ENCODE measurements around the gene TAF11L11. TPM values are rescaled to one million over a fixed set of nuclear protein-coding genes. Genes with fewer than 3 reads are reported as not detected.
"Not testable (repeated sequence)": the region's sequence is repeated elsewhere in the genome, so short reads cannot be mapped to it uniquely, and the experiment has no call there.

TAF11L11 gene
- not detected in 2 replicates for total RNA-seq (2022)
- Bru-seq, nascent RNA = not detected
- BruChase-seq, experiment 1, labeled RNA remaining after a 6-hour chase = not detected
- not detected for BruChase-seq, experiment 2, labeled RNA remaining after a 2-hour chase
- long read RNA-seq = 0 reads

DNA sequence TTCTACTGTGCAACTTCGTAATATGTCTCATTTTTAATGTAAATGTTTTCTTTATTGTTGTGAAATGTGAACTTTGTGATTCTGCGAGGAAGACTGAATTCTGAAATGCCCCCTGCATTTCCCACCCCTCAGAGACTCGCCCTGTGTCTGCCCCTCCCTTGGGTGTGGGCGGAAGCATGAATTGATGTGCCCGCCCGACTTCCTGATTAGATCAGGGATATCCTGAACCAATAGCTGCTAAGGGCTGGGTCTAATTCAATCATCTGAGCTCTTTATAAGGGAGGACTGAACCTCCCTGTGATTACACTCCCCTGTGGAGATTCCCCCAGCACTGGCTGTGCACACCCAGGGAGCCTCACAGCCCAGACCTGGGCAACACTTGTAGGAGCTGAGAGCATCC, at the start of gene TAF11L11:
Gene TAF11L11 (plus strand): TSS at position 304 of the 400 bp plus-strand sequence.
- H3K9me3 Mint-ChIP-seq (ENCODE audit: low read depth, unreplicated experiment); H3K27ac Mint-ChIP-seq (ENCODE audit: unreplicated experiment); H3K36me3 Mint-ChIP-seq (ENCODE audit: insufficient read depth, unreplicated experiment); H3K27me3 Mint-ChIP-seq (ENCODE audit: unreplicated experiment); CTCF ChIA-PET; intact Hi-C loops (cut with micrococcal nuclease; ENCODE audit: unreplicated experiment); H3K4me1 Mint-ChIP-seq (ENCODE audit: low read depth, unreplicated experiment); BruUV-seq (replicated peaks); DNase-seq; H3K4me3 Mint-ChIP-seq (ENCODE audit: low read depth, unreplicated experiment): not testable (repeated sequence)

DNA sequence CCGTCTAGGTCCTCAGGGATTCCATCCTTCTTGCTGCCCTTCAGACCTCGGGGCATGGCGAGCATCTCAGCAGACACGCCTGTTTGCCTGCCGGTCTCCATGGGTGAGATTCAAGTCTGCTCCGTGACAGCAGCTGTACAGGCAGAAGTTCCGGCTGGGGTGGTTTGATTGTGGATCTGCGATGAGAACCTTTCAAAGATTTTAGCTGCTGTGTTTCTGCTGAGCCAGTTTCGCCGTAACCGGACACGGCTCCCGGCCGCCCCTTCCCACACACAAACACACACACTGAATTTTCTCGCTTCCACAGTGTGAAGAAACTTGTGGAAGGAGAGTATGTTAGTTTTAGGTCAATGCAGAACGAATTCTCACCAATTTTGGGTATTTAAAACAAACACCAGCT, 18.3 kb upstream of the TAF11L11 start, which contains the start of gene TAF11L7:
Gene TAF11L7 (minus strand): TSS at position 101 of the 400 bp plus-strand sequence.
- H3K36me3 Mint-ChIP-seq (ENCODE audit: insufficient read depth, unreplicated experiment); H3K27ac Mint-ChIP-seq (ENCODE audit: unreplicated experiment); H3K9me3 Mint-ChIP-seq (ENCODE audit: low read depth, unreplicated experiment); H3K4me1 Mint-ChIP-seq (ENCODE audit: low read depth, unreplicated experiment); intact Hi-C loops (cut with micrococcal nuclease; ENCODE audit: unreplicated experiment); CTCF ChIA-PET; BruUV-seq (replicated peaks); H3K4me3 Mint-ChIP-seq (ENCODE audit: low read depth, unreplicated experiment); DNase-seq; H3K27me3 Mint-ChIP-seq (ENCODE audit: unreplicated experiment): not testable (repeated sequence)

DNA sequence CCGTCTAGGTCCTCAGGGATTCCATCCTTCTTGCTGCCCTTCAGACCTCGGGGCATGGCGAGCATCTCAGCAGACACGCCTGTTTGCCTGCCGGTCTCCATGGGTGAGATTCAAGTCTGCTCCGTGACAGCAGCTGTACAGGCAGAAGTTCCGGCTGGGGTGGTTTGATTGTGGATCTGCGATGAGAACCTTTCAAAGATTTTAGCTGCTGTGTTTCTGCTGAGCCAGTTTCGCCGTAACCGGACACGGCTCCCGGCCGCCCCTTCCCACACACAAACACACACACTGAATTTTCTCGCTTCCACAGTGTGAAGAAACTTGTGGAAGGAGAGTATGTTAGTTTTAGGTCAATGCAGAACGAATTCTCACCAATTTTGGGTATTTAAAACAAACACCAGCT, 13.1 kb upstream of the TAF11L11 start, which contains the start of gene TAF11L8:
Gene TAF11L8 (minus strand): TSS at position 101 of the 400 bp plus-strand sequence.
- CTCF ChIA-PET; H3K4me1 Mint-ChIP-seq (ENCODE audit: low read depth, unreplicated experiment); BruUV-seq (replicated peaks); H3K27me3 Mint-ChIP-seq (ENCODE audit: unreplicated experiment); H3K4me3 Mint-ChIP-seq (ENCODE audit: low read depth, unreplicated experiment); H3K36me3 Mint-ChIP-seq (ENCODE audit: insufficient read depth, unreplicated experiment); H3K27ac Mint-ChIP-seq (ENCODE audit: unreplicated experiment); DNase-seq; H3K9me3 Mint-ChIP-seq (ENCODE audit: low read depth, unreplicated experiment); intact Hi-C loops (cut with micrococcal nuclease; ENCODE audit: unreplicated experiment): not testable (repeated sequence)

DNA sequence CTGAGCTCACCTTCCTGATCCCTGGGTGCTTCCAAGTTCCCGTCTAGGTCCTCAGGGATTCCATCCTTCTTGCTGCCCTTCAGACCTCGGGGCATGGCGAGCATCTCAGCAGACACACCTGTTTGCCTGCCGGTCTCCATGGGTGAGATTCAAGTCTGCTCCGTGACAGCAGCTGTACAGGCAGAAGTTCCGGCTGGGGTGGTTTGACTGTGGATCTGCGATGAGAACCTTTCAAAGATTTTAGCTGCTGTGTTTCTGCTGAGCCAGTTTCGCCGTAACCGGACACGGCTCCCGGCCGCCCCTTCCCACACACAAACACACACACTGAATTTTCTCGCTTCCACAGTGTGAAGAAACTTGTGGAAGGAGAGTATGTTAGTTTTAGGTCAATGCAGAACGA, 9.7 kb upstream of the TAF11L11 start, which contains the start of gene TAF11L9:
Gene TAF11L9 (minus strand): TSS at position 140 of the 400 bp plus-strand sequence.
- DNase-seq; CTCF ChIA-PET; H3K9me3 Mint-ChIP-seq (ENCODE audit: low read depth, unreplicated experiment); H3K27ac Mint-ChIP-seq (ENCODE audit: unreplicated experiment); intact Hi-C loops (cut with micrococcal nuclease; ENCODE audit: unreplicated experiment); H3K27me3 Mint-ChIP-seq (ENCODE audit: unreplicated experiment); H3K36me3 Mint-ChIP-seq (ENCODE audit: insufficient read depth, unreplicated experiment); BruUV-seq (replicated peaks); H3K4me3 Mint-ChIP-seq (ENCODE audit: low read depth, unreplicated experiment); H3K4me1 Mint-ChIP-seq (ENCODE audit: low read depth, unreplicated experiment): not testable (repeated sequence)

DNA sequence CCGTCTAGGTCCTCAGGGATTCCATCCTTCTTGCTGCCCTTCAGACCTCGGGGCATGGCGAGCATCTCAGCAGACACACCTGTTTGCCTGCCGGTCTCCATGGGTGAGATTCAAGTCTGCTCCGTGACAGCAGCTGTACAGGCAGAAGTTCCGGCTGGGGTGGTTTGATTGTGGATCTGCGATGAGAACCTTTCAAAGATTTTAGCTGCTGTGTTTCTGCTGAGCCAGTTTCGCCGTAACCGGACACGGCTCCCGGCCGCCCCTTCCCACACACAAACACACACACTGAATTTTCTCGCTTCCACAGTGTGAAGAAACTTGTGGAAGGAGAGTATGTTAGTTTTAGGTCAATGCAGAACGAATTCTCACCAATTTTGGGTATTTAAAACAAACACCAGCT, 6.3 kb upstream of the TAF11L11 start, which contains the start of gene TAF11L10:
Gene TAF11L10 (minus strand): TSS at position 101 of the 400 bp plus-strand sequence.
- H3K4me3 Mint-ChIP-seq (ENCODE audit: low read depth, unreplicated experiment); DNase-seq; intact Hi-C loops (cut with micrococcal nuclease; ENCODE audit: unreplicated experiment); CTCF ChIA-PET; H3K4me1 Mint-ChIP-seq (ENCODE audit: low read depth, unreplicated experiment); H3K9me3 Mint-ChIP-seq (ENCODE audit: low read depth, unreplicated experiment); H3K27ac Mint-ChIP-seq (ENCODE audit: unreplicated experiment); BruUV-seq (replicated peaks); H3K27me3 Mint-ChIP-seq (ENCODE audit: unreplicated experiment); H3K36me3 Mint-ChIP-seq (ENCODE audit: insufficient read depth, unreplicated experiment): not testable (repeated sequence)

DNA sequence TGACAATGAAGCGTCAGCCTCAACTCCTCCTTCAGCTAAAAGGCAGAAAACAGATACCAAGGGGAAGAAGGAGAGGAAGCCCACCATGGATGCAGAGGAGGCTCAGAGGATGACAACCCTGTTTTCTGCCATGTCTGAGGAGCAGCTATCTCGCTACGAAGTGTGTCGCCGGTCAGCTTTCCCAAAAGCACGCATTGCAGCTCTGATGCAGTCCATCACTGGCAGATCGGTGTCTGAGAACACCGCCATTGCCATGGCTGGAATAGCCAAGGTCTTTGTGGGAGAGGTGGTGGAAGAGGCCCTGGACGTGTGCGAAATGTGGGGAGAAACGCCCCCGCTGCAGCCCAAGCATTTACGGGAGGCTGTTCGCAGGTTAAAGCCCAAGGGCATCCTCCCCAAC, 968 bp downstream of the TAF11L11 start:
- DNase-seq = no peak
- Mint-ChIP-seq H3K4me1 (ENCODE audit: low read depth, unreplicated experiment) (no peaks in the 10 kb centered on the region), H3K36me3 (ENCODE audit: insufficient read depth, unreplicated experiment) (no peaks in the 10 kb centered on the region), H3K27ac (ENCODE audit: unreplicated experiment) (no peak overlapping the region), H3K27me3 (ENCODE audit: unreplicated experiment) (no peaks in the 10 kb centered on the region), H3K9me3 (ENCODE audit: low read depth, unreplicated experiment) (peaks cover 6% of the 10 kb centered on the region), H3K4me3 (ENCODE audit: low read depth, unreplicated experiment) (no peak overlapping the region)
- BruUV-seq (replicated peaks) = no TSS peak
- TF ChIP-seq, protein P1, sequence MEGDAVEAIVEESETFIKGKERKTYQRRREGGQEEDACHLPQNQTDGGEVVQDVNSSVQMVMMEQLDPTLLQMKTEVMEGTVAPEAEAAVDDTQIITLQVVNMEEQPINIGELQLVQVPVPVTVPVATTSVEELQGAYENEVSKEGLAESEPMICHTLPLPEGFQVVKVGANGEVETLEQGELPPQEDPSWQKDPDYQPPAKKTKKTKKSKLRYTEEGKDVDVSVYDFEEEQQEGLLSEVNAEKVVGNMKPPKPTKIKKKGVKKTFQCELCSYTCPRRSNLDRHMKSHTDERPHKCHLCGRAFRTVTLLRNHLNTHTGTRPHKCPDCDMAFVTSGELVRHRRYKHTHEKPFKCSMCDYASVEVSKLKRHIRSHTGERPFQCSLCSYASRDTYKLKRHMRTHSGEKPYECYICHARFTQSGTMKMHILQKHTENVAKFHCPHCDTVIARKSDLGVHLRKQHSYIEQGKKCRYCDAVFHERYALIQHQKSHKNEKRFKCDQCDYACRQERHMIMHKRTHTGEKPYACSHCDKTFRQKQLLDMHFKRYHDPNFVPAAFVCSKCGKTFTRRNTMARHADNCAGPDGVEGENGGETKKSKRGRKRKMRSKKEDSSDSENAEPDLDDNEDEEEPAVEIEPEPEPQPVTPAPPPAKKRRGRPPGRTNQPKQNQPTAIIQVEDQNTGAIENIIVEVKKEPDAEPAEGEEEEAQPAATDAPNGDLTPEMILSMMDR (IDR thresholded peaks at IDR 0.05; ENCODE audit: unreplicated experiment) = no peak
- CTCF ChIA-PET = no interaction called here
- intact Hi-C loops (cut with micrococcal nuclease; ENCODE audit: unreplicated experiment) = no loop called here

DNA sequence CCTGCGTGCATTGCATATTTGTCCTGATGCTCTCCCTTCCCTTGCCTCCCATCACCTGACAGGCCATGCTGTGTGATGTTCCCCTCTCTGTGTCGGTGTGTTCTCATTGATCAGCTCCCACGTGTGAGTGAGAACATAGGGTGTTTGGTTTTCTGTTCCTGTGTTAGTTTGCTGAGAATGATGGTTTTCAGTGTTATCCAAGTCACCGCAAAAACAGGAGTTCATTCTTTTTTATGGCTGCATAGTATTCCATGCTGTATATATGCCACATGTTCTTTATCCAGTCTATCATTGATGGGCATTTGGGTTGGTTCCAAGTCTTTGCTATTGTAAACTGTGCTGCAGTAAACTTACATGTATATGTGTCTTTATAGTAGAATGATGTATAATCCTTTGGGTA, 3.5 kb downstream of the TAF11L11 start:
- H3K27ac Mint-ChIP-seq (ENCODE audit: unreplicated experiment); intact Hi-C loops (cut with micrococcal nuclease; ENCODE audit: unreplicated experiment); H3K9me3 Mint-ChIP-seq (ENCODE audit: low read depth, unreplicated experiment); CTCF ChIA-PET; H3K27me3 Mint-ChIP-seq (ENCODE audit: unreplicated experiment); H3K4me1 Mint-ChIP-seq (ENCODE audit: low read depth, unreplicated experiment); H3K4me3 Mint-ChIP-seq (ENCODE audit: low read depth, unreplicated experiment); BruUV-seq (replicated peaks); DNase-seq; H3K36me3 Mint-ChIP-seq (ENCODE audit: insufficient read depth, unreplicated experiment): not testable (repeated sequence)

DNA sequence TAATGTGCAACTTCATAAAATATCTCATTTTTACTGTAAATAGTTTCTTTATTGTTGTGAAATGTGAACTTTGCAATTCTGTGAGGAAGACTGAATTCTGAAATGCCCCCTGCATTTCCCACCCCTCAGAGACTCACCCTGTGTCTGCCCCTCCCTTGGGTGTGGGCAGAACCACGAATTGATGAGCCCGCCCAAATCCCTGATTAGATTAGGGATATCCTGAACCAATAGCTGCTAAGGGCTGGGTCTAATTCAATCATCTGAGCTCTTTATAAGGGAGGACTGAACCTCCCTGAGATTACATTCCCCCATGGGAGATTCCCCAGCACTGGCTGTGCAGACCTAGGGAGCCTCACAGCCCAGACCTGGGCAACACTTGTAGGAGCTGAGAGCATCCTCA, 6.1 kb downstream of the TAF11L11 start, which contains the start of gene TAF11L12:
Gene TAF11L12 (plus strand): TSS at position 301 of the 400 bp plus-strand sequence.
- H3K9me3 Mint-ChIP-seq (ENCODE audit: low read depth, unreplicated experiment); H3K4me3 Mint-ChIP-seq (ENCODE audit: low read depth, unreplicated experiment); H3K27ac Mint-ChIP-seq (ENCODE audit: unreplicated experiment); BruUV-seq (replicated peaks); intact Hi-C loops (cut with micrococcal nuclease; ENCODE audit: unreplicated experiment); CTCF ChIA-PET; H3K36me3 Mint-ChIP-seq (ENCODE audit: insufficient read depth, unreplicated experiment); DNase-seq; H3K4me1 Mint-ChIP-seq (ENCODE audit: low read depth, unreplicated experiment); H3K27me3 Mint-ChIP-seq (ENCODE audit: unreplicated experiment): not testable (repeated sequence)
